ENCODE measurements around the gene LCE2B.
"Not testable (repeated sequence)": the region's sequence is repeated elsewhere in the genome, so short reads cannot be mapped to it uniquely, and the experiment has no call there.

The LCE2B gene, protein sequence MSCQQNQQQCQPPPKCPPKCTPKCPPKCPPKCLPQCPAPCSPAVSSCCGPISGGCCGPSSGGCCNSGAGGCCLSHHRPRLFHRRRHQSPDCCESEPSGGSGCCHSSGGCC

DNA sequence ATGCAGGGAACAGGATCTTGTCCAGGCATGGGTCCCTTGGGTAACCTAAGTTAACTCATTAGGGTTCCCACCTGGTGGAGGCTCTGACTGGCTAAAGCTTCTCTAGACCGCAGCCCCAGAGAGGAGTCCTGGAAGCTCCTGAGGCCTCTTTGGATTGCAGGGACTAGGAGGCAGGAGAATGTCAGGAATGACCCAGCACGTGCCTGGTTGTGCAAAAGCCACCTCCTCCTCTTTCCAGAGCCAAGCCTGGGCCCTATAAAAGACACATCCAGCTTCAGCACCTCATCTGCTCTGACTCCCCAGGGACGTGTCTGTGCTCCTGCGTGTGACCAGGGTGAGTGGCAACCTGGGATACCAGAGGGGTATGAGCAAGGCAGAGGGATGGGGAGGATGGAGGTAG lies at the start of gene LCE2B:
LCE2B (plus strand) TSS at position 301 of the 400 bp plus-strand sequence. CDS start 721 bp downstream, outside the sequence.
- not testable (repeated sequence) for DNase-seq

DNA sequence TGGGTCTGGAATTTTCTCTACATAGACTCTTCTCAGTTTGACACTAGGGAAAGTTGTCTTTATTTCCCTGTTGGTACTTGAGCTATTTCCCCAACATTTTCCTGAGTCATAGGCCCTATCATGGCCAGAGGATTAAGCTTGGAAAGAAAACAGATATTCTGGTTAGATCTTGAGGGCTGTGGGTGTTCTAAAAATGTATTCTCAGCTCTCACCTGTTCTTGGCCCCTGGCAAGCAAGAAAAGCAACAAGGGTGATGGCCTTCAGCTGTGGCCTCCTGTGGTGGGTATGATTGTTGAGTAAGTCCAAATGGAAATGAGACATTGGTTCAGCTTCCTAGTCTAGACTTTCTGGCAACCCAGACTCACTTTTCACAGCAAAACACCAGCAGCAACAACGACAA lies 45.6 kb upstream of the LCE2B start:
- DNase-seq: no peak

DNA sequence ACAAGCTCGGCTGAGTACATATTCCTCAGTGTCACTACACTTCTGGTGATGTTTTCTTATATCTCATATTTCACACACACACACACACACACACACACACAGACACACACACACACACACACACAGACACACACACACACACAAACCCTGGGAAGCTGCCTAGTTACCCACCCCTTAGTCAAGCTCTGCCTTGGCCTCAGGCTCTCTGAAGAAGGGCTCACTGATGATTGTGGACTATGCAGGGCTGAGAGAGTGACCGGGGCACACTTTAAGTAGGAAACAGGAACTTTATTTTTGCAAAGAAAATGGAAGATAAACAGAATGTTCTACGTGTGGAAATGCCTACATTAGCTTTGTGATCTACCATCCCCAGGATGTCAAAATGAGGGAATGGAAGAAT lies 42.0 kb upstream of the LCE2B start:
- DNase-seq: no peak

DNA sequence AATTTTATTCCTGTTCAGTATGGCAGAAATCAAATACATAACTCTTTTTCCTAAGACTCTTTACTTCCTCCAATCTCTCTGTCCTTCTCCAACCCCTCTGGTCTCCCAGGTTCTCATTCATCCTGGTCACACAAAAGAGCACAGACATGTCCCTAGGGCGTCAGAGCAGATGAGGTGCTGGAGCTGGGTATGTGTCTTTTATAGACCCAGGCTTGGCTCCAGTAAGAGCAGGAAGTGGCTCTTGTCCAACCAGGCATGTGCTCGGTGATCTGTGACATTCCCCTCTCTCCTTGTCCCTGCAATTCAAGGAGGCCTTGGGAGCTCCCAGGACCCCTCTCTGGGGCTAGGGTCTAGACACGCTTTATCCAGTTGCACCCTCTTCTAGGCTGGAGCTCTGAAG lies 40.8 kb upstream of the LCE2B start:
- DNase-seq: no peak

DNA sequence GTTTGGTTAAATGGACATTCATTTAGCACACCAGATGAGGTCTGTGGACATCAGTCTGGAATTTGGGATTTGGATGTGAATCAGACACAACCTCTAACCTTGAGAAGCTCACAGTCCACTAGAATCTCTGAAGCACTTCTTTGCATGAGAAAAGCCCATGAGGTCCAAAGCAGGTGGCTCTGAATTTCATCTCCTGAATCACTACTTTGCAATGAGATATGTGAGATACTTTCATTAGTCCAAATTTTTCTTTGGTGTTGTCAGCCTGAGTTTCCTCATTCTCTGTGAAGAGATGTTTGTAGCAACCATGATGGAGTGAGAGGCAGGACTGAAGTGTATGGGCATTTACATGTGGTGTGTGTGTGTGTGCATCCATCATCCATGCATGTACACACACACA lies 39.3 kb upstream of the LCE2B start:
- DNase-seq: no peak

DNA sequence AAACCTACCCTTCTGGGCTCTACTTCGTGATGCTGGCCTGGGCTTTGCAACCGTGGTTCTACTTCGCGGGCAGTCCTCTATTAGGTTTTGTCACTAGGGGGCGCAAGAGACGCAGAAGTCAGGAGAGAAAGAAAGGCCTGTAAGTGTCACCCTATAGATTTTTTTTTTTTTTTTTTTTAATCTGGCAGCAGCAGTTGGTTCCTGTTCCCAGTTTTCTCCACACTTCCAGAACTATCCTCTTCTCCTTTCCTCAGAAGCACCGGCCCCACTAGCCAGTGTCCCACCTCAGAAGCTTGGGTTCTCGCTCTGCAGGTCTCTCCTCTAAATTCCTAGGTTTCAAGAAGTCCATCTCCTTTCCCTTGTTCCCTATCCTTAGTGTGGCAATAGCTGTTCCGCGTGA lies 31.8 kb upstream of the LCE2B start:
- DNase-seq: peak; percentile 77

DNA sequence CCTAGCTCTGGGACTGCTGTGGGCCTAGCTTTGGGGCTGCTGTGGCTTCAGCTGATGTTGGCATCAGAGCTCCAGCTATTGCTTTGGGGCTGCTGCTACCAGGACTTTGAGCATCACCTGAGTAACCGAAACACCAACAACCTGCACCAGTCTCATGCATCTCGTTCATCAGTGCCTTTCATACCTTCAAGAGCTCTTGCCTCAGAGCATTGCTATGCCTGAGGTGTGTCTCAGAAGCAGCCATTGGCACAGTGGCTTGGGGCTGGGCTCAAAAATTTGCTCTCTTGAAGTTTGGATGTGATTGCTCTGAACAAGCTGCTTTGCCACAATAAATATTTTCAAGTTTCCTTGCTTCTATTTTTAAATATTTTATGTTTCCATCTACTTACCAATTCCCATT lies 29.5 kb upstream of the LCE2B start:
- no peak for DNase-seq

DNA sequence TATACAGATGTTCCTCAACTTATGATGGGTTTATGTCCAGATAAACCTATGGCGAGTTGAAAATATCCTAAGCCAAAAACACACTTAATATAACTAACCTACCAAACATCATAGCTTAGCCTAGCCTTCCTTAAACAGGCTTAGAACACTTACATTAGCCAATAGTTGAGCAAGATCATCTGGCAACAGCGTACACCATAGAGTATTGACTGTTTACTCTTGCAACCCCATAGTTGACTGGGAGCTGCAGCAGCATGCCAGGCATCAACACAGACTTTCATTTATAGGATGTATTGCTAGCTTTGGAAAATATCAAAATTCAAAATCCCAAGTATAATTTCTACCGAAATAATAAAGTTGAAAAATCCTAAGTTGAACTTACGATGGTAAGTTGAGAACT lies 28.2 kb upstream of the LCE2B start:
- no peak for DNase-seq

DNA sequence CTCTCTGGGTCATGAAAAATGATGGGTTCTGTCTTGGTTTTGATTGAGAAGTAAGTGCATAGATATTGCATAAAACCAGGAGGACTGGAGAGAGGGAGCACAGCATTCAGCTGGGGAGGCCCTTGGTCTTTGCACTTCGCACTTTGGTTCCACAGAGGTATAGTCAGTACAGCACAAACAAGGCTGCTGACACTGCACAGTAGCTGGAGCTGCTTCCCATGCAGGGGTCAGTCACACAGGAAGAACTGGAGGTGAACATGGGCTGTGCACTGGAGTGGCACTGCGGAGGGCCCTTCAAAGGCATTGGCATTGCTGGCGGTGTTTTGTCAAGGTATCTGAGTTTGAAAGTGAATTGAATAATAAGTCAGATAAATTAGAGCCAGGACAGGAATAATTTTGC lies 27.3 kb upstream of the LCE2B start:
- DNase-seq: no peak

DNA sequence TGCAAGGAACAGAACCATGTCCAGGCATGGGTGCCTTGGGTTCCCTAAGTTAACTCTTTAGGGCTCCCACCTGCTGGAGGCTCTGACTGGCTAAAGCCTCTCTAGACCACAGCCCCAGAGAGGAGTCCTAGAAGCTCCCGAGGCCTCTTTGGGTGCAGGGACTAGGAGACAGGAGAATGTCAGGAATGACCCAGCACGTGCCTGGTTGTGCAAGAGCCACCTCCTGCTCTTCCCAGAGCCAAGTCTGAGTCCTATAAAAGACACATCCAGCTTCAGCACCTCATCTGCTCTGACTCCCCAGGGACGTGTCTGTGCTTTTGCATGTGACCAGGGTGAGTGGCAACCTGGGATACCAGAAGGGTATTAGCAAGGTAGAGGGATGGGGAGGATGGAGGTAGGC lies 22.8 kb upstream of the LCE2B start, which contains the start of gene LCE2D:
LCE2D (plus strand) TSS at position 283 of the 400 bp plus-strand sequence. CDS start 726 bp downstream, outside the sequence.
- no peak for DNase-seq

DNA sequence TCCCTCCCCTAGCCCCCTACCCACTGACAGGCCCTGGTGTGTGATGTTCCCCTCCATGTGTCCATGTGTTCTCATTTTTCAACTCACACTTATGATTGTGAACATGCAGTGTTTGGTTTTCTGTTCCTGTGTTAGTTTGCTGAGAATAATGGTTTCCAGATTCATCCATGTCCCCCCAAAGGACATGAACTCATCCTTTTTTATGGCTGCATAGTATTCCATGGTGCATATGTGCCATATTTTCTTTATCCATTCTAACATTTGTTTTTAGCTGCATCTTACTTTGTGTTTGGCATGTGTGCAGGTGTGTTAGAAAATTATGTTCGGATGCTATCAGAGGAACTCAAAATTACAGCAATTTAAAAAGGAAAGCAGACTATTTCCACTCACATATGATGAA lies 19.8 kb upstream of the LCE2B start:
- not testable (repeated sequence) for DNase-seq

DNA sequence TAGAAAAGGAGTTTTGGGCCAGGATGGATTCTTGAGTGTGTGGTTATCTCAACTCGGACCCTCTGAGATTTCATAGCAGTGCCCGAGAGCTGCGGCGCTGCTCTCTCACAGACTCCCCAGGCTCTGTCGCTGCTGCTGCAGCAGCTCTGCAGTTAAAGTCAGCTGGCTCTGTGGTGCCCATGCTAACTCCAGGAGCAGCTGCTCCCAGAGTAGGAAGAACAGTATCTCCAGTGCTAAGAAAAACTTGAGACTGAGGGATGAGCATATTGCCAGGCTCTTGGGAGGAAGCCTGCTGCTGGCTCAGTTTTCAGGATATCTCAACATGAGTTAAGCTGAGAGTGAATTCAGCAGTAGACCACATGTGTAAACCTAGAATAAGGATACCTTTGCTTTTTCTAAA lies 18.3 kb upstream of the LCE2B start:
- no peak for DNase-seq

DNA sequence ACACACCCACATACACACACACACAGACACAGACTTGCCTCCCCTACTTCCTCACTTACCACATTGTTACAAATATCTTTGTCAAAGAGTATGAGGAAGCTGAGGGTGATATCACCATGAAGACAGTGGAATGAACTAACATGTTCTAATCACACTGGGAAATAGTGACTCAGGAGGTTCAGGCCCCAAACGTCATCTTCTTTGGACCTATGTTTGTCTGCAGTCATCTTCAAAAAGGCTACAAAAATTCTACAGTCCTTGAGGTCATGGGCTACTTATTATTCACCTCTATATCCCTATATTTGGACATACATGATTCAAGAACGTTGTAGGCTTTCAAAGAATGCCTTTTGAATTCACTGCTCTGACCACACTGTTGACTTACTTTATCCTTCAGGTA lies 12.9 kb upstream of the LCE2B start:
- no peak for DNase-seq

DNA sequence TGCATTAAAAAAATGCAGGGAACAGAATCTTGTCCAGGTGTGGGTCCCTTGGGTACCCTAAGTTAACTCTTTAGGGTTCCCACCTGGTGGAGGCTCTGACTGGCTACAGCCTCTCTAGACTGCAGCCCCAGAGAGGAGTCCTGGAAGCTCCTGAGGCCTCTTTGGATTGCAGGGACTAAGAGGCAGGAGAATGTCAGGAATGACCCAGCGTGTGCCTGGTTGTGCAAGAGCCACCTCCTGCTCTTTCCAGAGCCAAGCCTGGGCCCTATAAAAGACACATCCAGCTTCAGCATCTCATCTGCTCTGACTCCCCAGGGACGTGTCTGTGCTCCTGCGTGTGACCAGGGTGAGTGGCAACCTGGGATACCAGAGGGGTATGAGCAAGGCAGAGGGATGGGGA lies 10.9 kb upstream of the LCE2B start, which contains the start of gene LCE2C:
LCE2C (plus strand) TSS at position 297 of the 400 bp plus-strand sequence. CDS start 737 bp downstream, outside the sequence.
- DNase-seq: not testable (repeated sequence)

DNA sequence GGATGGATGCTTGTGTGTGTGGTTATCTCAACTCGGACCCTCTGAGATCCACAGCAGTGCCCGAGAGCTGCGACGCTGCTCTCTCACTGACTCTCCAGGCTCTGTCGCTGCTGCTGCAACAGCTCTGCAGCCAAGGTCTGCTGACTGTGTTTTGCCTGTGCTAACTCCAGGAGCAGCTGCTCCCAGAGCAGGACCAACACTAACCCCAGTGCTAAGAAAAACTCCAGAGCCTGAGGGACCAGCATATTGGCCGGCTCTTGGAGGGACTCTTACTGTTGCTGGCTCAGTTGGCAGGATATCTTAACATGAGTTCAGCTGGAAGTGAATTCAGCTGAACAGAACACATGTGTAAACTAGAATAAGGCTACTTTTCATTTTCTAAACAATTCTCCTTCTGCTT lies 6.5 kb upstream of the LCE2B start:
- DNase-seq: no peak

DNA sequence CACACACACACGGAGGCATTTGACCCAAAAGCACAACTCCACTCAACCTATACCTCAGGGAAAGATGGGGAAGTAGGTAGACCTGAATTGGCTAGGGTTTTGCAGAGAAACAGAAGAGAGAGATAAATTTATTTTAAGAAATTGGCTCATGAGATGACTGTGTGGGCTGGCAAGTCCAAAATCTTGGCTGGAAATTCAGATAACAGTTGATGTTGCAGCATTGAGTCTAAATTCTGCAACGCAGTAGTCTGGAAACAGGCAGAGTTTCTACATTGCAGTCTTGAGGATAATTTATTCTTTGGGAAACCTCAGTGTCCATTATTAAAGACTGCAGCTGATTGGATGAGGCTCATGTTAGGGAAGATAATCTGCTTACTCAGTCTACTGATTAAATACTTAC lies 4.3 kb upstream of the LCE2B start:
- DNase-seq: no peak

DNA sequence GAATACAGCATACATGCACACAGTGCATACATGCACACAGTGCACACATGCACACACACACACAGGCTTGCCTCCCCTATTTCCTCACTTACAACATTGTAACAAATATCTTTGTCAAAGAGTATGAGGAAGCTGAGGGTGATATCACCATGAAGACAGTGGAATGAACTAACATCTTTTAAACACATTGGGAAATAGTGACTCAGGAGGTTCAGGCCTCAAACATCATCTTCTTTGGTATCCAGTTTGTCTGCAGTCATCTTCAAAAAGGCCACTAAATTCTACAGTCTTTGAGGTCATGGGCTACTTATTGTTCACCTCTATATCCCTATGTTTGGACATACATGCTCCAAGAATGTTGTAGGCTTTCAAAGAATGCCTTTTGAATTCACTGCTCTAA lies 2.1 kb upstream of the LCE2B start:
- no peak for DNase-seq

DNA sequence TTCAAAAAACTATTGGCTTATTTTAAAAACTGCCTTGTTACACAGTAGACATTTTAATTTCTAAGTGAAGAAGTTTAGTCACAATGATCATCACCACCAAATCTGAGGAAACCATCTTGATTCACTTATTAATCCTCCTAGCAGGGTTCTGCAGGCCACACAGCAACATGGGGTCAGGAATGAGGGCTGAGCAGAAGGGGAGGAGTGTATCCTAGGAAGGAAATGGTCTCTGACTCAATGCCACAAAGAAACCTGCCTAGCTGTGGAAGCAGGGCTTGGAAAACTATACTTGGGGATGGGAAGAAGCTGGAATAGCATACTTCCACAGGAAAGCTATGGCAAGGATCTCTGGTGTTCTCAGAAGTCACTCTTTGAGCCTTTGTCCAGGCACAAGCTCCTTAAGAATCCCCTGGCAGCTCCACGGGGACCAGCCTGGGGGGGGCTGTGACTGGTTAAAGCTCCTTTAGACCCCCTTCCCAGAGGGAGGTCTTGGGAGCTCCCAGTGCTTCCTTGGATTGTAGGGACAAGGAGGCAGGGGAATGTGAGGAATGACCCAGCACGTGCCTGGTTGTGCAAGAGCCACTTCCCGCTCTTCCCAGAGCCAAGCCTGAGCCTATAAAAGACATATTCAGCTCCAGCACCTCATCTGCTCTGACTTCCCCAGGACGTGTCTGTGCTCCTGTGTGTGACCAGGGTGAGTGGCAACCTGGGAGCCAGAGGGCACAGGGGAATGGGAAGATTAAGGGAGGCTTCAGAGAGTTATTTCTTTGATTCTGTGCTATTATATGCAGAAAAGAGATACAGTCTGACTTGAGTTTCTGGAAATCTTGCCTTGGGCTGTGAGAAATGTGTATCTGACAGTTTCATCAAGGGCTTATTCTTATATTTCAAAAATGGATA lies 12.0 kb downstream of the LCE2B start, which contains the start of gene LCE2A:
LCE2A (plus strand) TSS at position 645 of the 900 bp plus-strand sequence. CDS start 557 bp downstream, outside the sequence.
- no peak for DNase-seq

DNA sequence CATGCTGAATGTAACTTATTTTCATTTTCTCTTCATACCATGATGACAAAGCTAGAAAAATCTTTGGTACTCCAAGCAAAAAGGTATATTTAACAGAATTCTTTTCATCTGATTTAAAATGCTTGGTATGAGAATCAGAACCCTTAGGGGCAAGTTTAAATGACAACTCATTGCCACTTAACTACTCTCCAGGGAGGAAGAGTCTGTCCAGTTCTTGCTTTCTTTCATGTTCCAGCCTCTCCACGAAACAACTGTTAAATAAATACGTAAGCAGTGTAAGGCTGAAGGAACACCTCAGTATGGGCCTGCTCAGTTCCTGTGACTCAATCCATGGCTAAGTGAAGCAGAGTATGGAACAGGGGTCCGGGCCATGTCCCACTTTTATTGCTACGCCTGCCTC lies 13.8 kb downstream of the LCE2B start:
- DNase-seq: no peak

DNA sequence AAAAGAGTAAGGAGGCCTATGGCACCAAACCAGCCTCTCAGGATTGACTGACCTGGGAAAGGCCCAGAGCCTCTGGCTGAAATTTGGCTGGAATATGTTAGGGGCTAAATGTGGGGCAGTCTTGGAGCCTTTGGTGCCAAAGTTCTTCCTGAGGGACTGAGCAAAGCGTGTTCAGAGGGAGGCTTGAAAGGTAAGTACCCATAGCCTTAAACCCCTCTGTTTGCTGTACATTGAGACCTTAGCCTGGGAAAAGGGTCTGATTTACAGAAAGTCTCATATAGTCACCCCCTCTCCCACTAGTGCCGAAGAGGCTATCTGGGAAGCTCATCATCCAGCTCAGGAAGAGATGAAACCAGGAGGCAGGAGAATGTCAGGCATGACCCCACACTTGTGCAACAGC lies 21.9 kb downstream of the LCE2B start, which contains the start of gene LCE4A:
LCE4A (plus strand) TSS at position 301 of the 400 bp plus-strand sequence. CDS start 916 bp downstream, outside the sequence.
- DNase-seq: no peak

DNA sequence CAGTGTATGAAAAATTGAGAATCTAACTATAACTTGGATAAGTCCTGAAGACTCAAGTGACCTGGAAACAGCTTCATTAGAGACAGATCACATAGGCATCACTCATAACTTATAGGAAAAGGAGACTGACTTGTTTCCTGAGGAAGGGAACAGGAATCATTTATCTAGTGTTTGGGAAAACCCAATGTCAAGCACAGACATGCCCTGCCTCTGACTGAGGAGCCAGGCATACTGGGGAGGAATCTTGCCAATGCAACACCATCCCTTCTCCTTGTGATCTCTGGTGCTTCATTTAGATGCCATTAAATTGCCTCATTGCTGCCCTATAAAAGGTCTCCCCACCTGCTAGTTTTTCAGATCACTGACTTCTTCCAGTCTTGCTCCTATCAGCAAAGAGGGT lies 32.3 kb downstream of the LCE2B start:
- DNase-seq: no peak

DNA sequence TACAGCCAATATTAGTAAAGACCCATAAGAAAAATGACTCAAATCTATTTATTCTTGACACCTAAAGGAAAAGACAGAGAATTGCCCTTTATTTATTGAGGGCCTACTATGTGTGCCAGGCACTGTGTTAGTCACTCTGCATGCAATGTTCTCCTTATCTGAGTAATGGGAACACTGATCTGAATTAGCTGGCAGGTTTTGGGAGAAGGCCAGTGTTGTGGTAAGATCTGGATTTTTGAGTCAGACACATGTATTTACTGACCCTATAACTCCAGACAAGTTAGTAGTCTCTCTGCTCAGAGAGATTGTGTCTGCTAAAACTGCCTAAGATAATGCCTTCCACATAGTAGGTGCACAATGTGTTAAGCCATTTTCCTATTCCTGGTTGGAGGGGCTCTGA lies 39.3 kb downstream of the LCE2B start:
- DNase-seq: no peak

DNA sequence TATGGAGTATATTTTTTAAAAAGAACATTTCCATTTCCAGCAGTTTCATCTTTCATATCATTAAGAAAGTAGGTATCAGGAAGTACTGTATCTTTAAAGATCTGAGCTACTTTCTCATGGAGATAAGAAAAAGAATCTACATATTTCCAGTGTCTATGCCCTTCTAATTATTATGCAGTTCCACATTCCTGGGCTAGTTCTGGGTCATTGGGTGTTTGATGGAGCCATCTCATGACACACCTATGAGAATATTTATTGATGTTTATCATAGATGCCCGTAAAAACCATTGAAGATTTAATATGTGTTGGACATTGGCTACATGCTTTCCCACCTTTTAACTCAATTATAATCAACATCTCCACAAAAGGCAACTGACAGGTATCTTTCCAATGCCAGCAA lies 43.1 kb downstream of the LCE2B start:
- DNase-seq: no peak

DNA sequence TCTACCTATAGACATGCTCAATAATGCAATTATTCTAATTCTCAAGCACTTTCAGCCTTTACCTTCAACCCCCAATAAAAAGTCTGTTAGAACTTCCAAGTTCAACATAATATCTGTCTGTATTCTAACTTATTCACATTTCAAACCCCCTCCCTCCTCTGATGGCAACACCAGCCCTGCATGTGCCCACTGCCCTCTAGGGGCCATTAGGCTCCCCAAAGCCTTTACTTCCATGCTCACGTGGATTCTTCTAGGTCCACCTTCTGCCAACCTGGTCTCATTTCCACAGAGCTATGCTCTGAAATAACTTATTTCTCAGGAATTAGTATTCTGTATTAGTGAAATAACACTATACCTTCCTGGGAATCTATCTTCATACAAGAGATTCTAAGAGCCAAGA lies 49.7 kb downstream of the LCE2B start:
- DNase-seq: no peak

Measured in stimulated activated CD8-positive, alpha-beta memory T cell treated with anti-CD3 and anti-CD28 coated beads, Interleukin-4, amount 100 ng/mL, for 48 hours (primary cell).